Spleen (tissue), 11 donors: ENCODE results near the gene SIGLEC11. TPM values are rescaled to one million over a fixed set of nuclear protein-coding genes. Genes with fewer than 3 reads are reported as not detected.
"Not testable (repeated sequence)": the region's sequence is repeated elsewhere in the genome, so short reads cannot be mapped to it uniquely, and the experiment has no call there.

Source experiments
- DNase-seq: peaks from one replicate; pipeline ENCODE4 v3.0.0-alpha.2; 2020
- H3K27ac ChIP-seq, 8 donors: fragments of 200-600 bp; sonication (generic) in 7 of 8; 1 replicate in 4 of 8; 2 replicates in 4 of 8; pipeline versions ENCODE4 v1.5.0 to v1.8.0; 2016 to 2021; ENCODE audit warnings: inconsistent platforms in 4 of 8, mild to moderate bottlenecking in 4 of 8, moderate library complexity in 1 of 8
- H3K27me3 ChIP-seq, 7 donors: fragments of 200-600 bp; sonication (generic) in 6 of 7; replicated peaks in 1 of 7; 1 replicate in 4 of 7; 2 replicates in 3 of 7; pipeline versions ENCODE4 v1.5.0 to v1.8.0; 2016 to 2021; ENCODE audit warnings: inconsistent platforms in 3 of 7, mild to moderate bottlenecking in 1 of 7
- H3K36me3 ChIP-seq, 6 donors: fragments of 200-600 bp; sonication (generic) in 5 of 6; 1 replicate in 4 of 6; 2 replicates in 2 of 6; pipeline versions ENCODE4 v1.5.0 to v1.8.0; 2016 to 2021; ENCODE audit warnings: inconsistent platforms in 2 of 6
- H3K4me1 ChIP-seq, 6 donors: fragments of 200-600 bp; sonication (generic) in 5 of 6; 1 replicate in 3 of 6; 2 replicates in 3 of 6; pipeline versions ENCODE4 v1.5.0 to v1.8.0; 2016 to 2021; ENCODE audit warnings: inconsistent platforms in 3 of 6
- H3K4me3 ChIP-seq, 8 donors: fragments of 200-600 bp; sonication (generic) in 7 of 8; 1 replicate in 4 of 8; 2 replicates in 4 of 8; pipeline versions ENCODE4 v1.5.0 to v1.8.0; 2016 to 2021; ENCODE audit warnings: inconsistent platforms in 4 of 8, mild to moderate bottlenecking in 4 of 8, moderate library complexity in 2 of 8
- H3K9me3 ChIP-seq, 8 donors: fragments of 200-600 bp; sonication (generic) in 7 of 8; 1 replicate in 4 of 8; 2 replicates in 4 of 8; pipeline versions ENCODE4 v1.5.0 to v1.8.0; 2016 to 2021; ENCODE audit warnings: inconsistent platforms in 4 of 8
- CTCF ChIP-seq, 11 experiments: fragments of 200-600 bp in 7 of 11; fragments of 450-650 bp in 4 of 11; sonication (generic) in 4 of 11; IDR thresholded peaks in 8 of 11; conservative IDR thresholded peaks in 3 of 11; 1 replicate in 7 of 11; 2 replicates in 4 of 11; pipeline versions ENCODE4 v1.4.0 to v1.8.0; 2016 to 2021; ENCODE audit warnings: antibody characterized with exemption in 11 of 11, inconsistent platforms in 4 of 11, mild to moderate bottlenecking in 1 of 11
- POLR2A ChIP-seq, 3 donors: fragments of 450-650 bp; IDR thresholded peaks; one replicate each; pipeline ENCODE4 v1.5.1; 2017; ENCODE audit warnings: antibody characterized with exemption in 3 of 3, mild to moderate bottlenecking in 1 of 3
- POLR2AphosphoS5 ChIP-seq, 3 donors: sonication (generic); formaldehyde crosslinking; IDR thresholded peaks; one replicate each; pipeline ENCODE4 v1.5.1; 2017; ENCODE audit warnings: antibody characterized with exemption in 3 of 3
- WGBS, 5 donors: extraction: QIAGEN DNeasy Blood & Tissue Kit in 3 of 5; methylation state at CpG; one replicate each; pipeline versions ENCODE4 v1.1.5 to v1.1.7; 2013 to 2018; 5-methylcytosine and 5-hydroxymethylcytosine counted together
- intact Hi-C: fragments of 100-400 bp; cut with DNase I; formaldehyde crosslinking; loops from one replicate; pipeline ENCODE4 v1.15.0; 2023; ENCODE audit warnings: low total_unique reads
- polyA plus RNA-seq, 3 donors: library from polyadenylated mRNA; stranded (reverse); fragments of 200-250 nt; gene quantifications; one replicate each; pipeline ENCODE4 v1.2.1, GENCODE V29; 2013
- total RNA-seq, 7 donors: library from RNA; depleted of rRNA in 3 of 7; stranded (reverse); fragments of >200 nt in 3 of 7; fragmentation: NEBNext Ultra II Directional in 4 of 7; extraction: Animal tissue kit (Norgen Biotek cat#: 25700) in 4 of 7; gene quantifications; one replicate each; pipeline versions ENCODE4 v1.1.0 to v1.2.1, GENCODE V29; 2016 to 2021
- donor health status: healthy with polysubstance abuse.
- donor health status: DM: no; HTN: no; CAD: no; lungs with moderate emphysema.
- donor health status: DM: no; HTN: no; CAD: no.
- donor health status: Bipolar disorder and iron deficiency.
- donor health status: healthy.
- donor health status: DM: no; HTN: no; CAD: no.
- donor health status: DM: yes; HTN: yes; CAD: no.

SIGLEC11 gene
- total and polyA plus RNA-seq, 10 donors = 2.2 to 97.5 (median 40.1) TPM

- Histone ChIP-seq H3K27ac (peak overlapping the region in 3 of 8 donors; percentile 57 to 78 (median 70)), H3K36me3 (peaks cover 0 to 13% (median 0%) of the 10 kb centered on the region in 6 donors), H3K4me1 (peaks cover 0 to 39% (median 6%) of the 10 kb centered on the region in 6 donors), H3K9me3 (no peaks in the 10 kb centered on the region), H3K27me3 (peaks cover 0 to 16% (median 0%) of the 10 kb centered on the region in 7 donors), H3K4me3 (no peak overlapping the region)
- TF ChIP-seq POLR2A (IDR thresholded peaks at IDR 0.05) (no peak), CTCF (IDR thresholded peaks at IDR 0.05 in 8 of 11, conservative IDR thresholded peaks at IDR 0.05 in 3 of 11) (no peak), POLR2AphosphoS5 (IDR thresholded peaks at IDR 0.05) (no peak)
- intact Hi-C loops = no loop called here
- DNase-seq = peak; percentile 13
- 52 to 84% (median 67%) methylated on average over 5 of the region's 5 CpGs for WGBS, 5 donors
These were observed 7.4 kb upstream of the SIGLEC11 start for GRCh38 chr19:49968279-49968922.

- H3K36me3 ChIP-seq, H3K27ac ChIP-seq, H3K27me3 ChIP-seq, intact Hi-C loops, H3K9me3 ChIP-seq: not testable (repeated sequence)
- DNase-seq = peak; percentile 41
- peaks cover under 1 to 49% (median 25%) of the 10 kb centered on the region in 6 donors for H3K4me1 ChIP-seq
- 24% methylated on average over 2 of the region's 12 CpGs; no CpG with 5 or more reads in 4 of the 5 donors for WGBS, 5 donors
- peak overlapping the region in 4 of 8 donors; percentile 24 to 58 (median 38) for H3K4me3 ChIP-seq
These were observed 1.1 kb downstream of the SIGLEC11 start for GRCh38 chr19:49959892-49960291.

GRCh38 chr19:49958596-49958995 lies 2.4 kb downstream of the SIGLEC11 start:
- H3K9me3 ChIP-seq, intact Hi-C loops, DNase-seq, H3K36me3 ChIP-seq, H3K27me3 ChIP-seq: not testable (repeated sequence)
- Histone ChIP-seq H3K27ac (peak overlapping the region; percentile 35 to 87 (median 74)), H3K4me1 (peaks cover 13 to 62% (median 37%) of the 10 kb centered on the region in 6 donors), H3K4me3 (peak overlapping the region in 6 of 8 donors; percentile 15 to 56 (median 30))
- 60 to 88% (median 64%) methylated on average over 5 to 13 of the region's 13 CpGs for WGBS, 5 donors

GRCh38 chr19:49958144-49958543 lies 2.8 kb downstream of the SIGLEC11 start:
- Histone ChIP-seq H3K27ac (peak overlapping the region; percentile 35 to 87 (median 74)), H3K4me3 (peak overlapping the region in 7 of 8 donors; percentile 15 to 56 (median 30)), H3K4me1 (peaks cover 18 to 67% (median 41%) of the 10 kb centered on the region in 6 donors)
- intact Hi-C loops, H3K27me3 ChIP-seq, H3K36me3 ChIP-seq, H3K9me3 ChIP-seq: not testable (repeated sequence)
- 35 to 73% (median 54%) methylated on average over 4 to 9 of the region's 9 CpGs for WGBS, 5 donors
- peak; percentile 47 for DNase-seq

GRCh38 chr19:49957262-49957915 lies 3.6 kb downstream of the SIGLEC11 start:
- H3K36me3 ChIP-seq = no peaks in the 10 kb centered on the region
- H3K27me3 ChIP-seq = peaks cover 0 to 3% (median 0%) of the 10 kb centered on the region in 7 donors
- WGBS, 5 donors = 63 to 80% (median 73%) methylated on average over 10 of the region's 10 CpGs
- TF ChIP-seq POLR2A (IDR thresholded peaks at IDR 0.05) (no peak), CTCF (IDR thresholded peaks at IDR 0.05 in 8 of 11, conservative IDR thresholded peaks at IDR 0.05 in 3 of 11) (no peak), POLR2AphosphoS5 (IDR thresholded peaks at IDR 0.05) (no peak)
- peaks cover 25 to 74% (median 48%) of the 10 kb centered on the region in 6 donors for H3K4me1 ChIP-seq
- H3K27ac ChIP-seq = peak overlapping the region; percentile 9 to 87 (median 74)
- peak; percentile 24 for DNase-seq
- H3K4me3 ChIP-seq = peak overlapping the region; percentile 6 to 56 (median 28)
- H3K9me3 ChIP-seq = no peaks in the 10 kb centered on the region
- intact Hi-C loops = no loop called here
